SU-DHL-6 (cell line): ENCODE data around the gene CRTAP.
"Not testable (repeated sequence)": the region's sequence is repeated elsewhere in the genome, so short reads cannot be mapped to it uniquely, and the experiment has no call there.

Experiments
- H2AFZ ChIP-seq: fragments of 200-600 bp; sonication (generic); 2 replicates; pipeline ENCODE4 v1.6.1; 2014; ENCODE audit warnings: low read depth, mild to moderate bottlenecking, moderate library complexity, mixed read lengths, antibody characterized with exemption, low read length; ENCODE audit not compliant: severe bottlenecking
- H3F3A ChIP-seq: fragments of 200-600 bp; shearing (Covaris generic); 2 replicates; pipeline ENCODE4 v1.6.0; 2016; ENCODE audit warnings: antibody characterized with exemption, mild to moderate bottlenecking; ENCODE audit not compliant: insufficient read depth
- H3K27ac ChIP-seq: fragments of 200-600 bp; sonication (generic); 2 replicates; pipeline ENCODE4 v1.5.1; 2016; ENCODE audit warnings: low read depth, mild to moderate bottlenecking, low read length, moderate library complexity, mixed read lengths
- H3K27me3 ChIP-seq: fragments of 200-600 bp; sonication (generic), shearing (Covaris generic); 2 replicates; pipeline ENCODE4 v1.6.0; 2014; ENCODE audit warnings: mild to moderate bottlenecking, low read length
- H3K36me3 ChIP-seq: fragments of 200-600 bp; sonication (generic); 2 replicates; pipeline ENCODE4 v1.6.1; 2014; ENCODE audit warnings: mild to moderate bottlenecking, low read length, mixed read lengths
- H3K4me2 ChIP-seq: fragments of 300-600, 200-600 bp; shearing (Covaris generic), sonication (generic); 2 replicates; pipeline ENCODE4 v1.6.0; 2014; ENCODE audit warnings: low read length, low read depth, mild to moderate bottlenecking; ENCODE audit not compliant: poor library complexity, severe bottlenecking
- H3K4me3 ChIP-seq: fragments of 200-600 bp; sonication (generic); 2 replicates; pipeline ENCODE4 v1.5.1; 2014; ENCODE audit warnings: antibody characterized with exemption, low read length, mild to moderate bottlenecking, mixed read lengths; ENCODE audit not compliant: insufficient read depth, poor library complexity, severe bottlenecking
- H3K79me2 ChIP-seq: fragments of 200-600 bp; sonication (generic); 2 replicates; pipeline ENCODE4 v1.6.1; 2014; ENCODE audit warnings: mild to moderate bottlenecking, low read length, moderate library complexity; ENCODE audit not compliant: insufficient read depth
- H3K9ac ChIP-seq: fragments of 200-600 bp; sonication (generic); 2 replicates; pipeline ENCODE4 v1.7.0; 2014; ENCODE audit warnings: mild to moderate bottlenecking, low read length
- H3K9me2 ChIP-seq: fragments of 200-600 bp; sonication (generic); replicated peaks from 2 replicates; pipeline ENCODE4 v1.6.1; 2014; ENCODE audit warnings: low read length; ENCODE audit not compliant: insufficient read depth
- H3K9me3 ChIP-seq: fragments of 200-600 bp; sonication (generic); 2 replicates; pipeline ENCODE4 v1.6.1; 2014; ENCODE audit warnings: low read length, mixed read lengths; ENCODE audit not compliant: insufficient read depth
- H4K20me1 ChIP-seq: fragments of 200-600 bp; sonication (generic); 2 replicates; pipeline ENCODE4 v1.6.1; 2014; ENCODE audit warnings: low read depth, mild to moderate bottlenecking, antibody characterized with exemption, low read length, moderate library complexity, mixed read lengths
- CTCF ChIP-seq: fragments of 200-600 bp; sonication (generic); IDR thresholded peaks from one replicate; pipeline ENCODE4 v1.5.1; 2017; ENCODE audit warnings: antibody characterized with exemption, mild to moderate bottlenecking, low read length, moderate library complexity; ENCODE audit not compliant: insufficient read depth, poor library complexity, severe bottlenecking
- EZH2phosphoT487 ChIP-seq: fragments of 200-600 bp; sonication (generic), shearing (Covaris generic); conservative IDR thresholded peaks from 2 replicates; pipeline ENCODE4 v1.6.1; 2018; ENCODE audit warnings: mild to moderate bottlenecking, antibody characterized with exemption, low read length, moderate library complexity, mixed read lengths

The CRTAP gene

GRCh38 chr3:33137691-33138090, 23.9 kb downstream of the CRTAP start:
- no peaks in the 10 kb centered on the region for H3K36me3 ChIP-seq
- no peak overlapping the region for H2AFZ ChIP-seq
- TF ChIP-seq CTCF (no peak), EZH2phosphoT487 (no peak)

GRCh38 chr3:33139006-33139623, 25.3 kb downstream of the CRTAP start:
- Histone ChIP-seq H3K9ac (peak overlapping the region; percentile 0; the same call in 1 of the 2 replicates), H3K27ac (peak overlapping the region; percentile 23; the same call in 1 of the 2 replicates), H3K4me2 (peak overlapping the region; percentile 43)
- not testable (repeated sequence) for H4K20me1 ChIP-seq, H3F3A ChIP-seq, H3K36me3 ChIP-seq, H3K27me3 ChIP-seq, H3K79me2 ChIP-seq, H2AFZ ChIP-seq, H3K9me2 ChIP-seq, H3K9me3 ChIP-seq, H3K4me3 ChIP-seq

More at GRCh38 chr3:33137691-33138090, 23.9 kb downstream of the CRTAP start:
- no peak overlapping the region for H3K27ac ChIP-seq
- H3K4me3 ChIP-seq, result no peak overlapping the region
- no peak overlapping the region for H3K9ac ChIP-seq
- H3K79me2 ChIP-seq, result no peaks in the 10 kb centered on the region
- H3K4me2 ChIP-seq, result no peak overlapping the region
- no peaks in the 10 kb centered on the region for H3K9me3 ChIP-seq
- no peaks in the 10 kb centered on the region for H3K27me3 ChIP-seq
- no peaks in the 10 kb centered on the region for H4K20me1 ChIP-seq
- H3K9me2 ChIP-seq, result no peaks in the 10 kb centered on the region
- H3F3A ChIP-seq, result peaks cover 5% of the 10 kb centered on the region; the same call in 1 of the 2 replicates

- no peak overlapping the region for H3K4me2 ChIP-seq
- no peak overlapping the region for H2AFZ ChIP-seq
- H3K27ac ChIP-seq, result peak overlapping the region; percentile 9; the same call in 1 of the 2 replicates
- H3K9me3 ChIP-seq, result no peaks in the 10 kb centered on the region
- peaks cover 5% of the 10 kb centered on the region; the same call in 1 of the 2 replicates for H3F3A ChIP-seq
- no peaks in the 10 kb centered on the region for H4K20me1 ChIP-seq
- H3K79me2 ChIP-seq, result no peaks in the 10 kb centered on the region
- H3K9ac ChIP-seq, result no peak overlapping the region
- H3K27me3 ChIP-seq, result no peaks in the 10 kb centered on the region
- H3K9me2 ChIP-seq, result no peaks in the 10 kb centered on the region
- H3K4me3 ChIP-seq, result no peak overlapping the region
- TF ChIP-seq CTCF (no peak), EZH2phosphoT487 (no peak)
- no peaks in the 10 kb centered on the region for H3K36me3 ChIP-seq
These were observed 26.2 kb downstream of the CRTAP start for GRCh38 chr3:33139996-33140395.

- H4K20me1 ChIP-seq, result no peaks in the 10 kb centered on the region
These were observed 27.2 kb downstream of the CRTAP start for GRCh38 chr3:33141006-33141405.

More at GRCh38 chr3:33141006-33141405, 27.2 kb downstream of the CRTAP start:
- Histone ChIP-seq H3K36me3 (no peaks in the 10 kb centered on the region), H3K9me2 (no peaks in the 10 kb centered on the region), H3K4me3 (no peak overlapping the region), H3K79me2 (no peaks in the 10 kb centered on the region), H3K27ac (no peak overlapping the region), H2AFZ (no peak overlapping the region), H3F3A (peaks cover 5% of the 10 kb centered on the region; the same call in 1 of the 2 replicates), H3K4me2 (no peak overlapping the region), H3K27me3 (no peaks in the 10 kb centered on the region), H3K9me3 (no peaks in the 10 kb centered on the region), H3K9ac (no peak overlapping the region)
- TF ChIP-seq CTCF (no peak), EZH2phosphoT487 (no peak)
